HepG2 (cell line): ENCODE results near the gene TTLL10. TPM values are rescaled to one million over a fixed set of nuclear protein-coding genes. Genes with fewer than 3 reads are reported as not detected.
A peak's percentile ranks its signal among the peaks of the same experiment; 100 is the strongest.

Source experiments
- ARNT ChIP-seq: fragments of 450-650 bp; IDR thresholded peaks from 2 replicates; pipeline ENCODE4 v1.6.1; 2017
- BATF2 ChIP-seq: sonication (generic); formaldehyde crosslinking; IDR thresholded peaks from 2 replicates; pipeline ENCODE4 v1.8.0; 2022; ENCODE audit warnings: mild to moderate bottlenecking, missing genetic modification reagents, moderate library complexity
- BRF2 ChIP-seq: sonication (generic); formaldehyde crosslinking; IDR thresholded peaks from 2 replicates; pipeline ENCODE4 v1.8.1; 2022; ENCODE audit warnings: mild to moderate bottlenecking, missing genetic modification reagents
- DR1 ChIP-seq: sonication (generic); formaldehyde crosslinking; IDR thresholded peaks from 2 replicates; pipeline ENCODE4 v1.8.0; 2021; ENCODE audit warnings: mild to moderate bottlenecking, missing genetic modification reagents, inconsistent platforms
- HNRNPH1 ChIP-seq: fragments of 200-400 bp; formaldehyde crosslinking; optimal IDR thresholded peaks from 2 replicates; pipeline ENCODE3; 2017; ENCODE audit warnings: mild to moderate bottlenecking, low read depth, low read length
- HOMEZ ChIP-seq: IDR thresholded peaks from 2 replicates; pipeline ENCODE4 v1.6.1; 2016; ENCODE audit warnings: low read depth
- MAFG ChIP-seq: sonication (generic); formaldehyde crosslinking; IDR thresholded peaks from 2 replicates; pipeline ENCODE4 v1.5.1; 2020; ENCODE audit warnings: mild to moderate bottlenecking, missing genetic modification reagents
- MNT ChIP-seq: fragments of 450-650 bp; IDR thresholded peaks from 2 replicates; pipeline ENCODE4 v1.6.1; 2016
- NFYC ChIP-seq: IDR thresholded peaks from 2 replicates; pipeline ENCODE4 v1.6.1; 2016; ENCODE audit warnings: missing genetic modification reagents, missing compliant biosample characterization
- SP4 ChIP-seq: sonication (generic); formaldehyde crosslinking; IDR thresholded peaks from 2 replicates; pipeline ENCODE4 v1.8.1; 2023; ENCODE audit warnings: mild to moderate bottlenecking, missing genetic modification reagents
- TCF7L2 ChIP-seq: IDR thresholded peaks from 2 replicates; pipeline ENCODE4 v1.6.1; 2011; ENCODE audit warnings: mild to moderate bottlenecking, low read depth, low read length, moderate library complexity
- TOE1 ChIP-seq: sonication (generic); formaldehyde crosslinking; IDR thresholded peaks from 2 replicates; pipeline ENCODE4 v1.4.0; 2020; ENCODE audit warnings: mild to moderate bottlenecking, missing genetic modification reagents
- ZBTB21 ChIP-seq: sonication (generic); formaldehyde crosslinking; IDR thresholded peaks from 2 replicates; pipeline ENCODE4 v1.4.0; 2020; ENCODE audit warnings: missing genetic modification reagents
- ZBTB43 ChIP-seq: sonication (generic); formaldehyde crosslinking; conservative IDR thresholded peaks from 2 replicates; pipeline ENCODE4 v1.4.0; 2020; ENCODE audit warnings: missing genetic modification reagents
- ZKSCAN1 ChIP-seq: fragments of 150-350 bp; IDR thresholded peaks from 2 replicates; pipeline ENCODE4 v1.6.1; 2014; ENCODE audit warnings: low read length
- ZMYM2 ChIP-seq: sonication (generic); formaldehyde crosslinking; IDR thresholded peaks from 2 replicates; pipeline ENCODE4 v1.8.0; 2022; ENCODE audit warnings: mild to moderate bottlenecking, missing genetic modification reagents
- ZNF101 ChIP-seq: sonication (generic); formaldehyde crosslinking; IDR thresholded peaks from 2 replicates; pipeline ENCODE4 v1.4.0; 2020; ENCODE audit warnings: mild to moderate bottlenecking, low read depth, missing genetic modification reagents, borderline replicate concordance
- ZNF20 ChIP-seq: sonication (generic); formaldehyde crosslinking; IDR thresholded peaks from 2 replicates; pipeline ENCODE4 v1.4.0; 2020; ENCODE audit warnings: mild to moderate bottlenecking, moderate library complexity, missing genetic modification reagents
- ZNF337 ChIP-seq: sonication (generic); formaldehyde crosslinking; IDR thresholded peaks from 2 replicates; pipeline ENCODE4 v1.5.1; 2020; ENCODE audit warnings: missing genetic modification reagents, low read depth, mild to moderate bottlenecking, borderline replicate concordance
- ZNF557 ChIP-seq: sonication (generic); formaldehyde crosslinking; IDR thresholded peaks from 2 replicates; pipeline ENCODE4 v1.4.0; 2020; ENCODE audit warnings: missing genetic modification reagents
- ZNF678 ChIP-seq: sonication (generic); formaldehyde crosslinking; IDR thresholded peaks from 2 replicates; pipeline ENCODE4 v1.4.0; 2020; ENCODE audit warnings: mild to moderate bottlenecking, missing genetic modification reagents
- ZNF800 ChIP-seq: sonication (generic); formaldehyde crosslinking; IDR thresholded peaks from 2 replicates; pipeline ENCODE4 v1.4.0; 2020; ENCODE audit warnings: missing genetic modification reagents
- polyA plus RNA-seq, 8 experiments: library from polyadenylated mRNA; depleted of rRNA in 3 of 8; stranded (reverse) in 7 of 8; unstranded in 1 of 8; fragments of >200 nt; fragmentation: Illumina TruSeq in 4 of 8; extraction: Trizol in 4 of 8; gene quantifications; 2 replicates each; pipeline versions ENCODE4 v1.2.1 to v1.2.3, GENCODE V29; 2011 to 2016; ENCODE audit warnings: low read depth in 4 of 8, missing spikeins in 1 of 8, mixed read lengths in 1 of 8; ENCODE audit not compliant: insufficient read depth in 1 of 8
- total RNA-seq, 5 experiments: library from RNA; depleted of rRNA; stranded (reverse); fragments of >200 nt; fragmentation: Illumina TruSeq; extraction: Trizol; gene quantifications; 2 replicates each; pipeline ENCODE4 v1.2.3, GENCODE V29; 2016; ENCODE audit warnings: low read depth in 1 of 5

The TTLL10 gene
- total and polyA plus RNA-seq, 2 of the 13 experiments (the other 11 are each of a cell fraction or from before 2014, with no cell fraction given) = not detected

- TF ChIP-seq ZBTB43 (CRISPR knock-in tag) = 0 out of 2 replicates have a peak, but pooled peaks have one; percentile 62
- TF ChIP-seq HOMEZ (CRISPR knock-in tag) = no peak
- TF ChIP-seq TOE1 (CRISPR knock-in tag) = no peak
- no peak for TF ChIP-seq MAFG (CRISPR knock-in tag)
- TF ChIP-seq BATF2 (CRISPR knock-in tag) = no peak; the same call in 1 of the 2 replicates
- no peak for TF ChIP-seq ZMYM2 (CRISPR knock-in tag)
- TF ChIP-seq ZNF337 = peak; percentile 28; the same call in 1 of the 2 replicates
- TF ChIP-seq BRF2 (CRISPR knock-in tag) = 0 out of 2 replicates have a peak, but pooled peaks have one; percentile 39
- no peak for TF ChIP-seq ZNF20 (CRISPR knock-in tag)
- TF ChIP-seq HNRNPH1 = no peak
- TF ChIP-seq ZBTB21 = no peak
- TF ChIP-seq ZNF557 (CRISPR knock-in tag) = no peak
- 0 out of 2 replicates have a peak, but pooled peaks have one; percentile 39 for TF ChIP-seq ZNF678 (CRISPR knock-in tag)
- no peak for TF ChIP-seq ZNF800 (CRISPR knock-in tag)
- TF ChIP-seq ARNT = no peak
- no peak for TF ChIP-seq MNT
- TF ChIP-seq SP4 (CRISPR knock-in tag) = peak; percentile 59; the same call in 1 of the 2 replicates
- TF ChIP-seq TCF7L2 = no peak
- peak; percentile 90 for TF ChIP-seq NFYC (CRISPR knock-in tag)
- TF ChIP-seq DR1 (CRISPR knock-in tag) = no peak; the same call in 1 of the 2 replicates
- TF ChIP-seq ZNF101 (CRISPR knock-in tag) = no peak
- no peak for TF ChIP-seq ZKSCAN1
Observed at GRCh38 chr1:1231400-1232207, 57.9 kb downstream of the TTLL10 start, which contains the start of gene SDF4 (continued).
